ENCODE measurements around the gene FAM81B.

GRCh38 chr5:95449460-95449859 lies 58.3 kb downstream of the FAM81B start:
- TF ChIP-seq GATA3 (IDR thresholded peaks at IDR 0.05; ENCODE audit: low read depth, low read length), result no peak
- no peak for TF ChIP-seq GATA2 (IDR thresholded peaks at IDR 0.05; ENCODE audit: low read depth, low read length)
